ENCODE data around the gene ACSL1.

ACSL1 gene

DNA sequence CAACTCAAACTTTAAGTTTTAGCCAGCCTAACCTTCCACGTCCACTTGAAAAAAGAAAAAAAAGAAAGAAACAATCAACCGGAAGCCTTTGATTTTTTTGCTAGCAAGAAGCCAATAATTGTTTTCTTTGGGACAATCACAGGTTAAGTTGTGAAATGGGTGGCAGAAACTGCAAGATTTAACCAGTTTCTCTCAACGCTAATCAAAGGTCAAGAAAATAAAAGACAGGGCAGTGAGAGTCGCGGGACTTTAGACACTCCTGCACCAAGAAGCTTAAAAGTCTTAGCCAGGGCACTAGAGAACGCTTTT lies 1.0 kb downstream of the ACSL1 start:
- peaks cover 46% of the 10 kb centered on the region for H3K4me1 Mint-ChIP-seq (ENCODE audit: low read depth)
- H3K9me3 Mint-ChIP-seq: no peaks in the 10 kb centered on the region
- H3K27me3 Mint-ChIP-seq: peaks cover 6% of the 10 kb centered on the region
- H3K27ac Mint-ChIP-seq: peak overlapping the region; percentile 86
- H3K4me3 Mint-ChIP-seq: peak overlapping the region; percentile 94
- H3K36me3 Mint-ChIP-seq (ENCODE audit: low read depth): no peaks in the 10 kb centered on the region

DNA sequence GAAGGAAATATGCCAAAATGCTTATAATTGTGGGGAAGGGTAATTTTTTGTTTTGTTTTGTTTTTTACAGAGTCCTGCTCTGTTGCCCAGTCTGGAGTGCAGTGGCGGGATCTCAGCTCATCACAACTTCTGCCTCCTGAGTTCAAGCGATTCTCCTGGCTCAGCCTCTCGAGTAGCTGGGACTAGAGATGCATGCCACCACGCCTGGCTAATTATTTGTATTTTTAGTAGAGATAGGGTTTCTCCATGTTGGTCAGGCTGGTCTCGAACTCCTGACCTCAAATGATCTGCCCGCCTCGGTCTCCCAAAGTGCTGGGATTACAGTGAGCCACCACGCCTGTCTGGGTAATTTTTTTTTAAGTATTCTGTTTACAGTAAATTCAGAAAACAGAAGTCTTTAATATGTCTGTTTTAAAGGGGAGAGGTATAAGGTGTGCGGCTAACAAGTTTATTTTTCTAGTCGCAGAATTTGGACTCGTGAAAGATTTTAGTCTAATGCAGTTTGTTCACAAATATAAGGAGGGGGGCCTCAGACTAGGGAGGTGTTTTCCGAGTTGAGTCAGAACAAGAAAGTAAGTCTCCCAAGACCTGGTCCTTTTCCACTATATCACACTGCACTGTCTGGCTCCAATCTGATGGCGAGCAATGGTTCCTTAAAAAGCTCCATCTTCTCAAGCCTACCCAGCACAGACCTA lies 1.5 kb downstream of the ACSL1 start:
- H3K36me3 Mint-ChIP-seq (ENCODE audit: low read depth): no peaks in the 10 kb centered on the region
- H3K4me3 Mint-ChIP-seq: peak overlapping the region; percentile 94
- H3K27ac Mint-ChIP-seq: peak overlapping the region; percentile 86
- peaks cover 6% of the 10 kb centered on the region for H3K27me3 Mint-ChIP-seq
- H3K4me1 Mint-ChIP-seq (ENCODE audit: low read depth): peaks cover 49% of the 10 kb centered on the region
- H3K9me3 Mint-ChIP-seq: no peaks in the 10 kb centered on the region

DNA sequence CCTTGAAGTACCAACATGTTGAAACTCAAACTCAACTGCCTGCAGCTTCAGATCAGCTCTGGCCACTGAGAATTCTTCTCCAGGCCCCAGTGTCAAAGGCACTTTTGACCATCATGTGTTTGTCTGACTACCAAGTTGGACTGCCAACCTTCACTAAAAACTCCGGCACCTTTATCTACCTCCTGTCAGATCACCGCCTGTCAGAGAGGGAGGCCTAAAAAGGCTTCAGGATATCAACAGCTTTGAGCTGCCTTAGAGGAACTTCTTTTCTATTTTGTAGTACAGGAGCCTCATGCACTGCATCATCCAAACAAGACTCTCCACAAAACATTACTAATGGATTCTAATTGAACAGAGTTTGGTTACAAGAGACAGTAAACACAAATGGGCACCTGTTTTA lies 2.8 kb downstream of the ACSL1 start:
- no peak overlapping the region for H3K4me3 Mint-ChIP-seq
- no peaks in the 10 kb centered on the region for H3K9me3 Mint-ChIP-seq
- peaks cover 57% of the 10 kb centered on the region for H3K4me1 Mint-ChIP-seq (ENCODE audit: low read depth)
- H3K36me3 Mint-ChIP-seq (ENCODE audit: low read depth): no peaks in the 10 kb centered on the region
- no peak overlapping the region for H3K27ac Mint-ChIP-seq
- peaks cover 6% of the 10 kb centered on the region for H3K27me3 Mint-ChIP-seq

DNA sequence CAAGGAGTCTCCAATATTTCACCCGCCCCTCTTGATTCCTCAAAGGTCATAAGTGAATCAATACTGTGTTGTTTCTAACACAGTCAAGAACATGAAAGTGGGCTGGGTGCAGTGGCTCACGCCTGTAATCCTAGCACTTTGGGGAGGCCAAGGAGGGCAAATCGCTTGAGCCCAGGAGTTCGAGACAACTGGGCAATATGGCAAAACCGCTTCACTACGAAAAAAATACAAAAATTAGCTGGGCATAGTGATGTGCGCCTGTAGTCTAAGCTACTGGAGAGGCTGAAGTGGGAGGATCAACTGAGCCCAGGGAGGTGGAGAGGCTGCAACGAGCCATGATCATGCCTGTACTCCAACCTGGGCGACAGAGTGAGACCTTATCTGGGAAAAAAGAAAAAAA lies 3.4 kb downstream of the ACSL1 start:
- peaks cover 2% of the 10 kb centered on the region for H3K27me3 Mint-ChIP-seq

DNA sequence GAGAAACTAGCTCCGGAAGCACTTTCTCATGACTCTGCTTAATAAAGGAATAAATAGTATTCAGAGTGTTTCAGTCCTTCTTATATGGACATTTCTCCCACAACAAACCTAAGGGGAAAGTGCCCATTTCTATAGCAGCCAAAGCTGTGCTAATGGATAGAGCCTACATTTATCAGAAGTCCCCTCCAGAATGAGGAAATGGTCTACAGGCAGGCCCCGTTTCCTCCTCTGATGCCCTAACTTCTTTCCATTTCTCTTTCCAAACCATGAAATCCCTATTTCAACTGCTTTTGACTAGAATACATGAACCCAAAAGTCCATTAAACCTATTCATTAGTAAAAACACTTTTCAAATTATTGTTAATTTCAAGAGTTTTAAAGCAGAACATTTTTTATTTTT lies 4.5 kb downstream of the ACSL1 start:
- Mint-ChIP-seq H3K36me3 (ENCODE audit: low read depth) (no peaks in the 10 kb centered on the region), H3K4me1 (ENCODE audit: low read depth) (peaks cover 64% of the 10 kb centered on the region), H3K4me3 (no peak overlapping the region), H3K27ac (no peak overlapping the region), H3K9me3 (no peaks in the 10 kb centered on the region), H3K27me3 (no peaks in the 10 kb centered on the region)

More for the DNA sequence above, 3.4 kb downstream of the ACSL1 start:
- Mint-ChIP-seq H3K4me3 (no peak overlapping the region), H3K9me3 (no peaks in the 10 kb centered on the region), H3K36me3 (ENCODE audit: low read depth) (no peaks in the 10 kb centered on the region), H3K4me1 (ENCODE audit: low read depth) (peaks cover 63% of the 10 kb centered on the region), H3K27ac (no peak overlapping the region)

DNA sequence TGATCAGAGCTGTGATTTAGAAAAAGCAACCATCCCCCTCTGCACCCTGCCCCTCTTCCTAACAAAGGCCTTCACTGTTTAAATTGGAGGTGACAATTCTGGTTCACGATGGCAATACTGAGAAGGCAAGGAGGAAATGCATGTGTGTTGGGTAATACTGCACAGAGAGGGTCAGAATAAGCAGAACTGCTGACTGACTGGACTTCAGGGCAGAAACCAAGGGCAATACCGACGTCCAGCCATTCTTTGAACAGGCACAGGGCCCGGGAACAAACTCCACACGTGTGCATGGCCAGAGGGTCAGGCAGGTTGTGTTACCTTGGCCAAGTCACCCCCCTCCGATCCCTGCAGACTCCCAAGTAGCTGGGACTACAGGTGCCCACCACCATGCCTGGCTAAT lies 6.0 kb downstream of the ACSL1 start:
- Mint-ChIP-seq H3K27ac (no peak overlapping the region), H3K4me1 (ENCODE audit: low read depth) (peaks cover 73% of the 10 kb centered on the region), H3K4me3 (no peak overlapping the region), H3K36me3 (ENCODE audit: low read depth) (no peaks in the 10 kb centered on the region), H3K27me3 (no peaks in the 10 kb centered on the region), H3K9me3 (no peaks in the 10 kb centered on the region)

DNA sequence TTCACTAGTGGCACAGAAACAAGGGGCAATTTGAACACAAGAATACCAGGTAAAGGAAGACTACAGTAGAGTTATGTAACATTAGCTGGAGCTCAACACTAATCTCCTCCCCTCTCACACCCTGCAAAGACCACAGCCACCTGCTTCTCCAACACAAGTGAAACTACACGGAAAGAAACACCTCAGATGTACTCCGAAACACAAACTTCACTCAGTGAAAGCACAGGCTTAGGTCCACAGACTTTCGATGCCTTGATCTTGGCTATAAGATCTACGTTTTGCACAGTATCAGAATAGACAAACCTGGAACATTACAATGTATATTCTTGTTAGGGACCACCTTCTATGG lies 7.6 kb downstream of the ACSL1 start:
- no peaks in the 10 kb centered on the region for H3K9me3 Mint-ChIP-seq
- H3K27me3 Mint-ChIP-seq: no peaks in the 10 kb centered on the region
- H3K4me3 Mint-ChIP-seq: no peak overlapping the region
- no peak overlapping the region for H3K27ac Mint-ChIP-seq
- peaks cover 4% of the 10 kb centered on the region for H3K36me3 Mint-ChIP-seq (ENCODE audit: low read depth)
- H3K4me1 Mint-ChIP-seq (ENCODE audit: low read depth): peaks cover 62% of the 10 kb centered on the region

DNA sequence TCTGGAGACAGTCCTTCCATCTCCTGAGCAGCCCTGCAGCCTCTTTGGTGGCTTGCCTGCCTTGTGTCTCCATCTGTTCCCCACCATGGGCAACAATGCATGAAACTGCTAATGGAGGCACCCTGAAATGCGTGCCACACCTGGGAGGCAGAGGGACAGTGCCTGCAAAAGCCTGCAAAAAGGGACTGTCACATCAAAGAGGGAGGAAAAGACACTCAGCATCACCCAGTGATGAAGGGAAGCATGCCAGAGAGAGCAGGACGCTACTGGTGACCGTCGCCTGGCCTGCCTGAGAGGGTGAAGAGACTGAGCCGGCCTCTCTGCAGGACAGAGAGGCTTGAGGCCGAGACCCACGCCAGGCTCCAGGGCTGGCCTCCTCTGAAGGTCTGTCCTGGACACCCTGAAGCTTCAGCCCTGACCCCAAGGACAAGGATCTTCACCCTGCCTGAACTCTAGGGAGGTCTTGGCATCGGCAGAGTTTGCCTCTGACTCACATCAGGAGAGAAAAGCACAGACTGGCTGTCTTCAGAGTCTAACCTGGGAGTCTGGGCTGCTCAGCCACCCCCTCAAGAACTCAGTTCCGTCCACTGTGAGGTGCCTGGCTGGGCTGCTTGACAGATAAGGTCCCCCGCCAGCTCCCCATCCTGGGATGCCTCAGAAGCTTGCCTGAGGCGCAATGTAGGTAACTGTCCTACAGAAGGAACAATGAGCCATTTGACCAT lies 8.1 kb downstream of the ACSL1 start:
- Mint-ChIP-seq H3K9me3 (no peaks in the 10 kb centered on the region), H3K27ac (no peak overlapping the region), H3K4me3 (no peak overlapping the region), H3K36me3 (ENCODE audit: low read depth) (peaks cover 7% of the 10 kb centered on the region), H3K27me3 (no peaks in the 10 kb centered on the region), H3K4me1 (ENCODE audit: low read depth) (peaks cover 61% of the 10 kb centered on the region)

DNA sequence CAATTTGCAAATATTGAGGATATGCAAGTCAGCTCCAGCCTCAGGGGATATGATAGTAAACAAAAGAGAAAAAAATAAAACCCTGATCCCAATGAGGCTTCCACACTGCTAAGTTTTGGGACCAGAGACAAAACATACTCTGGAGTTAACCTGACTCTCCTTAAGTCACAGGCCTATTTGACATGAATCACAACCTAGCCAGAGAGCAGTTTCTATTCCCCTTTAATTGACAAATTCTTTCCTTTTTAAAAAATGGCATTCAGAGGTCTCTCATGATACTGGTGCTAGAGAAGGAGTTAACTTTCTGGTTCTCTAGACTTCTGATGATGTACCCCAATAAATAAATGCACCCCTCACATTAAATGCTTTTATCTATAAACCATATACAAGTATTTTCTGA lies 8.8 kb downstream of the ACSL1 start:
- H3K4me1 Mint-ChIP-seq (ENCODE audit: low read depth): peaks cover 54% of the 10 kb centered on the region
- no peak overlapping the region for H3K4me3 Mint-ChIP-seq
- no peak overlapping the region for H3K27ac Mint-ChIP-seq
- no peaks in the 10 kb centered on the region for H3K27me3 Mint-ChIP-seq
- no peaks in the 10 kb centered on the region for H3K9me3 Mint-ChIP-seq
- H3K36me3 Mint-ChIP-seq (ENCODE audit: low read depth): peaks cover 7% of the 10 kb centered on the region

DNA sequence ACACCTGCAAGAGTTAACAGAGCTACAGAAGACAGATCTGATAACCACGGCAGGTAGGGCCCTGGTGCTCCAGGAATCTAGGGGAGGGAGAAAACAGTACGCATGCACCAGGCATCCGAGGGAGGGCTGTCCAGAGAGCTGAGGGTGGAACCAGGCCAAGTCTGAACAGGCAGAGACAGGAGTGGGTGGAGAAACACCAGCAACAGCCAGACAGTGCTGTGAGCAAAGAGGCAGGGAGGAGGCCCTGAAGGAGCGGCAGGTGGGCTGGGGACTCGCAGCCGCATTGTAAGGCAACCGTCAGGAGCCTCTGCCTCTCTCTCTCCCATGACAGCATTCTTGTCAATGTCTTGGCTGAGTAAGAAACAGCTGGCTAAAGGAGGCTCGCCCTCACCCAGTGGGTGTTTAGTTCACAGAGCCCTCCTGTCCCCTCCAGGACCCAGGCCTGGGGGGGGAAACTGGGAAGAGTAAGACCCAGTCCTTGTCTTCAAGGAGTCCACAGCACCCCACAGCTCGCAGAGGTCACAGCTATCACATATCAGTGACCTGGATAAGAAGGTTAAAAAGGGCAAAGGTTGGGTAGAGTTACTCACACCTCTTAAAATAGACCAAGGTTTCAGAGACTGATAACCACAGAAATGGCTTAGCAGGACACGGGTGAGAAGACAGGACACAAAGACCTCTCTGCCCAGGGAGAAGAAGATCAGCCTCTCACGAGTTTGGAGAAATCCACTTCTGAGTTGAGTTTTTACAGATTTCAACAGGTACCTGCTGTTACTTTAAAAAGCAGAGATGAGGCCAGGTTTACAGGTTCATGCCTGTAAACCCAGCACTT lies 10.5 kb downstream of the ACSL1 start:
- Mint-ChIP-seq H3K9me3 (no peaks in the 10 kb centered on the region), H3K27me3 (no peaks in the 10 kb centered on the region), H3K27ac (peak overlapping the region; percentile 61), H3K4me1 (ENCODE audit: low read depth) (peaks cover 59% of the 10 kb centered on the region), H3K4me3 (peak overlapping the region; percentile 28), H3K36me3 (ENCODE audit: low read depth) (peaks cover 7% of the 10 kb centered on the region)

DNA sequence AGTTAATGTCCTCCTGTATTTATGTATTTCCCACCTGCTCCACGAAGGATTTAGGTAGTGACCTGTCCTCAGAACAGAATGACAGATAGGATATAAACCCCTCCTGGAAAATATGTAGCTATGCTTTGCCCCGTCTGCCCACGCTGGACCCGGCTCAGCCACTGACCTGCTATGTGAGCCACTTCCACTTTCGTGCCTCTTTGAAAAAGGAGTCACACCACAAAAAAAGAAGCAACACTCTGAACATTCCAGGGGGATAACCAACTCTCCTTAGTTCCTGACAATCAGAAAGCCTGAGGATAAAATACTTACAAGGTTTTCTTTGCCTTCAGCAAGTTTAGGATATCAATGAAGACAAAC lies 11.1 kb downstream of the ACSL1 start:
- Mint-ChIP-seq H3K27me3 (no peaks in the 10 kb centered on the region), H3K9me3 (no peaks in the 10 kb centered on the region), H3K4me3 (peak overlapping the region; percentile 28), H3K27ac (peak overlapping the region; percentile 61), H3K4me1 (ENCODE audit: low read depth) (peaks cover 64% of the 10 kb centered on the region), H3K36me3 (ENCODE audit: low read depth) (peaks cover 7% of the 10 kb centered on the region)

DNA sequence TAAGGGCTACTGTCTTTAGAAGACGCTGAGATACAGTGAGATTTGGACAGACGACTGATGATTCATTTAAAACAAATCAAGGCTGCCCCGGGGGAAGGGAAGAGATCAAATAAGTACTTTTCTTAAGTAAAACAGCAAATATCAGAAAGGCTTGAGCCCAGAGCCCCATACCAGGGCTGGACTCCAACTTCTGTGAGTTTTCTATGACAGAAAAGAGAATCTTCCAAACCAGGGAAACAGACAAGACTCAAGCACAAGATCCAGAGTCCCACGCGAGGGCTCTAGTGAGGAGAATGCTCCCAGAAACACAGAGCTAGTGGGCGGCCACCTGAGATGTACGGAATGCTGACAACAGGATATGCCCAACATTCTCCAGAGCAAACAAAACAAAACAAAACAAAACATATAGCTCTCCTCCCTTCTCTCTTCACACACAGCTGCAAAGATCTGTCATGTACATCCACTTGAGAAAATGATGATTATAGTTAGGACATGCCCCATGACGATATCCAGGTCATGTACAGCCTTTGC lies 13.1 kb downstream of the ACSL1 start:
- Mint-ChIP-seq H3K9me3 (no peaks in the 10 kb centered on the region), H3K4me1 (ENCODE audit: low read depth) (peaks cover 50% of the 10 kb centered on the region), H3K4me3 (no peak overlapping the region), H3K27ac (no peak overlapping the region), H3K36me3 (ENCODE audit: low read depth) (peaks cover 7% of the 10 kb centered on the region), H3K27me3 (no peaks in the 10 kb centered on the region)

DNA sequence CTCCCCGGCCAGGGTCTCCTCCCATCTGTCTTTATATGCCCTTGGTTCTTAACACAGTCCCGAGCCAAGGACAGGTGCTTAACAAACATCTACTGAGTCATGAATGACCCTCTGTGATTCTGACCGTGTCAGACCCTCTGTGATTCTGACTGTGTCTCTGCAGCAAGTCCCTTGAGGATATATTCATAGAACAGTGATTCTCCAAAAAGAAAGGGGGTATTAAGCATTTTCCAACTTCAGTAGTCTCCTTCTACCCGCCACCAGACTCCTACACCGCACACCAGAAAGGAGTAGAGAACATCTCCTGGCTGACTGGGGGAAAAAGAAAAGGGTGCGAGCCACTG lies 13.6 kb downstream of the ACSL1 start:
- Mint-ChIP-seq H3K9me3 (no peaks in the 10 kb centered on the region), H3K4me1 (ENCODE audit: low read depth) (peaks cover 44% of the 10 kb centered on the region), H3K36me3 (ENCODE audit: low read depth) (peaks cover 7% of the 10 kb centered on the region), H3K4me3 (no peak overlapping the region), H3K27me3 (no peaks in the 10 kb centered on the region), H3K27ac (no peak overlapping the region)

DNA sequence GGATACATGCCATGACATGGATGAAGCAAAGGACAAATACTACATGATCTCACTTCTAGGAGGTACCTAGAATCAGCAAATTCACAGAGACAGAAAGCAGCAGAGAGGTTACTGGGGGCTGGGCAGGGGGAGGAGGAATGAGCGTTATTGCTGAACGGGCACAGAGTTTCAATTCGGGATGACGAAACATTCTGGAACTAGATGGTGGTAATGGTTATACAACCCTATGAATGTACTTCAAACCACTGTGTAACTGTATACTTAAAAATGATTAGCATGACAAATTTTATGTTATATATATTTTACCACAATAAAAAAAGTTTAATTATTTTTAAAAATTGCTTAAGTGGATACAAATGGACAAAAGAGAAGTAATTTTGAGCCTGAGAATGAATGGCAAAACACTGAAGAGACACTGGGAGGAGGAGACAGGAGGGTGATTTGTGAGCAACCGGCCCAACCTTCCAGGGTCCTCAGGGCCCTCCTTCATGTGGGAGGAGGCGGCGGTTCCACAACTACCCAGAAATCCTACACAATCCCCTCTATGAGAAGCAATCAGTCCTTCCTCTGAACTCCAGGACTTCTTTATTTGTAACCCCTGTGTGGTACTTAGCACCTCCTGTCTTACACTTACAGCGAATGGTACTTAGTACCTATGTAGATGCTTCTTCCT lies 14.1 kb downstream of the ACSL1 start:
- H3K27ac Mint-ChIP-seq: no peak overlapping the region
- no peaks in the 10 kb centered on the region for H3K27me3 Mint-ChIP-seq
- no peaks in the 10 kb centered on the region for H3K9me3 Mint-ChIP-seq
- H3K4me1 Mint-ChIP-seq (ENCODE audit: low read depth): peaks cover 39% of the 10 kb centered on the region
- H3K4me3 Mint-ChIP-seq: no peak overlapping the region
- peaks cover 7% of the 10 kb centered on the region for H3K36me3 Mint-ChIP-seq (ENCODE audit: low read depth)

DNA sequence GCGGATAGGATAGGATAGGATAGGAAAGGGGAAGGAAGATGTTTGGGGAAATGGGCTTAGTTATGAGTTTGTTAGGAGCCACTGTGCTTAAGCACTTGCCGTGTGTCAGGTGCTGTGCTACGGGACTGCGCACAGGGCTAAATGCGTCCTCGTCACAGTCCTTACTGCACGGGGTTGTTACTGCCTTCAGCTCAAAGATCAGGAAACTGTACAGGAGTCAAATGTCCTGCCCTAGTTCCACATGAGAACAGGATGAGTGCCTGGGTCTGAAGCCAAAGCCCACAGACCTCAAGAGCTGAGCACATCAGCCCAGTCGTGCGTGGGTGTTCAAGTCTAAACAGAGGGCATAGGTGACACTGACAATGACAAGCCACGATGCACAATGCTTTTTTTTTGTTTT lies 15.0 kb downstream of the ACSL1 start:
- Mint-ChIP-seq H3K4me1 (ENCODE audit: low read depth) (peaks cover 31% of the 10 kb centered on the region), H3K27me3 (no peaks in the 10 kb centered on the region), H3K27ac (no peak overlapping the region), H3K36me3 (ENCODE audit: low read depth) (peaks cover 7% of the 10 kb centered on the region), H3K9me3 (no peaks in the 10 kb centered on the region), H3K4me3 (no peak overlapping the region)
